ENCODE measurements around the gene DACT1. TPM values are rescaled to one million over a fixed set of nuclear protein-coding genes. Genes with fewer than 3 reads are reported as not detected.

DACT1 gene
- total RNA-seq, 2 experiments from 2014 or later = 8.8 to 8.9 TPM

GRCh38 chr14:58607952-58608317 is 29.8 kb upstream of the DACT1 start:
- Mint-ChIP-seq H3K27me3 (no peaks in the 10 kb centered on the region), H3K36me3 (ENCODE audit: low read depth) (no peaks in the 10 kb centered on the region), H3K4me3 (no peak overlapping the region), H3K27ac (no peak overlapping the region), H3K4me1 (no peaks in the 10 kb centered on the region), H3K9me3 (ENCODE audit: low read depth) (no peaks in the 10 kb centered on the region)
- DNase-seq = no peak
- intact Hi-C loops (cut with DNase I, micrococcal nuclease) = no loop called here
- no peak for ATAC-seq
- ChIA-PET CTCF (no interaction called here), POLR2A (no interaction called here)

- H3K4me1 Mint-ChIP-seq = peaks cover 2% of the 10 kb centered on the region
- ChIA-PET CTCF (no interaction called here), POLR2A (no interaction called here)
- ATAC-seq = no peak
- intact Hi-C loops (cut with DNase I, micrococcal nuclease) = no loop called here
- no peak for DNase-seq
- H3K27me3 Mint-ChIP-seq = no peaks in the 10 kb centered on the region
- no peaks in the 10 kb centered on the region for H3K9me3 Mint-ChIP-seq (ENCODE audit: low read depth)
- no peaks in the 10 kb centered on the region for H3K36me3 Mint-ChIP-seq (ENCODE audit: low read depth)
- H3K4me3 Mint-ChIP-seq = no peak overlapping the region
- no peak overlapping the region for H3K27ac Mint-ChIP-seq
These were observed 20.1 kb upstream of the DACT1 start for GRCh38 chr14:58617619-58618018.

DNA sequence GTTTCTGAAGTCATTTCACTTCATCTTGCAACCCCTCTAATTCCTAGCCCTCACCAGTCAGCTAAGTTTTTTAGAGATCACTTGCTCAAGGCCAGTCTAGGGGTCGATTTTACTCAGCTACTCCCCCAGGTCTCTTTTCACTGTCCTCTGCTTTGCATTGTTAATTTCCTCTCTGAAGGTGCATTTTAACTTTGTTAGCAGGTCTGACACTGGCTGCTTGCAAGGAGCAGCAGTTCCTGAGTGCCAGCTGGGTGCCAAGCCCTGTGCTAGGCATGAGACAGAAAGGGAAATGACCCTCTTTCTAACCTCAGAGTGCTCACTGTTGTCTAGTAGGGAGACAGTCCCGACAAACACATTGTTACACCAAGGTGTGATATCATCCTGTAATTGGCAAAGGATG is 17.8 kb upstream of the DACT1 start:
- CTCF ChIA-PET = interaction anchor here (1.7 kb wide), 1 partner anchor 11 kb away, joined by 7 read pairs; no protein-coding TSS in a partner anchor
- H3K9me3 Mint-ChIP-seq (ENCODE audit: low read depth) = no peaks in the 10 kb centered on the region
- H3K27me3 Mint-ChIP-seq = no peaks in the 10 kb centered on the region
- POLR2A ChIA-PET = no interaction called here
- H3K36me3 Mint-ChIP-seq (ENCODE audit: low read depth) = no peaks in the 10 kb centered on the region
- DNase-seq (no peak), ATAC-seq (no peak)
- peaks cover 4% of the 10 kb centered on the region for H3K4me1 Mint-ChIP-seq
- H3K27ac Mint-ChIP-seq = no peak overlapping the region
- intact Hi-C loops (cut with DNase I, micrococcal nuclease) = no loop called here
- H3K4me3 Mint-ChIP-seq = no peak overlapping the region

GRCh38 chr14:58625438-58625837 is 12.3 kb upstream of the DACT1 start:
- CTCF ChIA-PET = interaction anchor here (1.0 kb wide), 1 partner anchor 124 kb away, joined by 3 read pairs; no protein-coding TSS in a partner anchor
- no peaks in the 10 kb centered on the region for H3K9me3 Mint-ChIP-seq (ENCODE audit: low read depth)

DNA sequence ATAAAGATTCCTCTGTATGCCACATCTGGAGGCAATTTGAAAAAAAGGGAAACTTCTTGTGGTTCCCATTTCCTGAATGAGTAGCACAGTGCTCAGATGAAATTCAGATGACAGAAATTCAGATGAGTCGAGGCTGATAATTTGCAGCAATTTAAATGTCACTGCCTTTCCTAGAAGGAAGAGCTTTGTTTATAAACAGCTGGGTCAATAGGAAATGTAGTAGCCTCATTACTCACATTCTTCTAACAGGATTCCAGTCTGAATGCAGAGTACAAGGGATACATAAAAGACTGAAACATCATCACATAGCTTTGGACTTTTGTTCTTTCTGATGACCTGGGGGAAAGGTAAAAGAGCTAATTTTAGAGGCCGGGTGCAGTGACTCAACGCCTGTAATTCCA is 11.3 kb upstream of the DACT1 start:
- no peak overlapping the region for H3K27ac Mint-ChIP-seq
- ChIA-PET CTCF (interaction anchor here (0.6 to 0.8 kb wide), 2 partner anchors 10 to 23 kb away, joined by 3 to 6 read pairs; no protein-coding TSS in a partner anchor), POLR2A (no interaction called here)
- no peak overlapping the region for H3K4me3 Mint-ChIP-seq
- no peaks in the 10 kb centered on the region for H3K27me3 Mint-ChIP-seq
- intact Hi-C loops (cut with DNase I, micrococcal nuclease) = no loop called here
- no peaks in the 10 kb centered on the region for H3K9me3 Mint-ChIP-seq (ENCODE audit: low read depth)
- H3K36me3 Mint-ChIP-seq (ENCODE audit: low read depth) = no peaks in the 10 kb centered on the region
- H3K4me1 Mint-ChIP-seq = peaks cover 8% of the 10 kb centered on the region
- ATAC-seq (no peak), DNase-seq (no peak)

More at GRCh38 chr14:58625438-58625837, 12.3 kb upstream of the DACT1 start:
- intact Hi-C loops (cut with DNase I, micrococcal nuclease) = no loop called here
- Mint-ChIP-seq H3K4me3 (no peak overlapping the region), H3K27ac (no peak overlapping the region), H3K36me3 (ENCODE audit: low read depth) (no peaks in the 10 kb centered on the region), H3K4me1 (peaks cover 8% of the 10 kb centered on the region), H3K27me3 (no peaks in the 10 kb centered on the region)
- DNase-seq (no peak), ATAC-seq (no peak)
- POLR2A ChIA-PET = no interaction called here

- intact Hi-C loops (cut with DNase I, micrococcal nuclease) = no loop called here
- H3K9me3 Mint-ChIP-seq (ENCODE audit: low read depth) = no peaks in the 10 kb centered on the region
- H3K27ac Mint-ChIP-seq = no peak overlapping the region
- DNase-seq (no peak), ATAC-seq (no peak)
- peaks cover 5% of the 10 kb centered on the region for H3K4me1 Mint-ChIP-seq
- H3K27me3 Mint-ChIP-seq = no peaks in the 10 kb centered on the region
- no peaks in the 10 kb centered on the region for H3K36me3 Mint-ChIP-seq (ENCODE audit: low read depth)
- H3K4me3 Mint-ChIP-seq = no peak overlapping the region
- ChIA-PET CTCF (interaction anchor here (1.1 kb wide), 1 partner anchor 10 kb away, joined by 3 read pairs; no protein-coding TSS in a partner anchor), POLR2A (no interaction called here)
These were observed 9.4 kb upstream of the DACT1 start for GRCh38 chr14:58628406-58628805.

DNA sequence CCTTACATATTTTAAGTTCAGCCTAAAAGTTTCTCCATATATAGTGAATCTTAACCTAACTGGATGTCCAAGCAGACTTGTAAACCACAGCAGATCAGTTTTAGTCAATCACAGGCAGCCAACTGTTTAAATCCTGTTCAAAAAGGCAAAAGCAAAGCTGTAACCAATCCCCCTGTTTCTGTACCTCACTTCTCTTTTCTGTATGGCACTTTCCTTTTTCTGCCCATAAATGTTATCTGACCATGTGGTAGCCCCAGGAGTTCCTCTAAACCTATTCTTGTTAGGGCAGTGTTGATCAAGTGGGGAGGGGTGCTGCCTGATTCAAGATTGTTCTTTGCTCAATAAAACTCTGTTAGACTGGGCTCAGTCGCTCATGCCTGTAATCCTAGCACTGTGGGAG is 8.5 kb upstream of the DACT1 start:
- Mint-ChIP-seq H3K36me3 (ENCODE audit: low read depth) (no peaks in the 10 kb centered on the region), H3K27me3 (no peaks in the 10 kb centered on the region), H3K4me3 (no peak overlapping the region), H3K27ac (no peak overlapping the region), H3K9me3 (ENCODE audit: low read depth) (no peaks in the 10 kb centered on the region), H3K4me1 (peaks cover 5% of the 10 kb centered on the region)
- no peak for DNase-seq
- ATAC-seq = no peak
- ChIA-PET POLR2A (no interaction called here), CTCF (interaction anchor here (1.1 kb wide), 1 partner anchor 10 kb away, joined by 3 read pairs; no protein-coding TSS in a partner anchor)
- intact Hi-C loops (cut with DNase I, micrococcal nuclease) = no loop called here

DNA sequence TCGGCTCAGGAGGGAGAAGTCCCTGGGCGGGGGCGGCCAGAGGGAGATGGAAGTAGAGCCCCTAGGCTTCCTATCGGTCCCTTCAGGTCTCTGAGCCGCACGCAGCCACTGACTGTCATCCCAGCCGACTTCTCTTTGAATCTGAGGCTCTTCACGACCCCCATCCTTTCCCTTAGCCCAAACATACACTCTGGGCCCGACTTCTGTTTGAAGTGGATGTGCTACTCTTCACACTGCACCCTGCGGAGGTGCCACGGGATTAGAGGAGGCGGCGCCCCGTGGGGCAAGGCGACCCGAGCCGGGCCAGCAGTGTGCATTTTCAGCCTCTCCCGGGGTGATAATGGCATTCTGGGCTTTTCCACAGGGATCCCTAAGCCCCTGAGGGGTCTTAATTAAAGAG is 6.0 kb upstream of the DACT1 start:
- ATAC-seq (no peak), DNase-seq (no peak)
- intact Hi-C loops (cut with DNase I, micrococcal nuclease) = loop anchor here in 1 of 2 experiments (10.0 kb wide), 1 partner anchor 423 kb away; no protein-coding TSS in a partner anchor
- no peak overlapping the region for H3K27ac Mint-ChIP-seq
- H3K36me3 Mint-ChIP-seq (ENCODE audit: low read depth) = no peaks in the 10 kb centered on the region
- H3K9me3 Mint-ChIP-seq (ENCODE audit: low read depth) = no peaks in the 10 kb centered on the region
- CTCF ChIA-PET = interaction anchor here (2.1 kb wide), 1 partner anchor 130 kb away, joined by 4 read pairs; no protein-coding TSS in a partner anchor
- peaks cover 15% of the 10 kb centered on the region for H3K4me1 Mint-ChIP-seq
- POLR2A ChIA-PET = no interaction called here
- H3K27me3 Mint-ChIP-seq = peaks cover 2% of the 10 kb centered on the region
- no peak overlapping the region for H3K4me3 Mint-ChIP-seq

DNA sequence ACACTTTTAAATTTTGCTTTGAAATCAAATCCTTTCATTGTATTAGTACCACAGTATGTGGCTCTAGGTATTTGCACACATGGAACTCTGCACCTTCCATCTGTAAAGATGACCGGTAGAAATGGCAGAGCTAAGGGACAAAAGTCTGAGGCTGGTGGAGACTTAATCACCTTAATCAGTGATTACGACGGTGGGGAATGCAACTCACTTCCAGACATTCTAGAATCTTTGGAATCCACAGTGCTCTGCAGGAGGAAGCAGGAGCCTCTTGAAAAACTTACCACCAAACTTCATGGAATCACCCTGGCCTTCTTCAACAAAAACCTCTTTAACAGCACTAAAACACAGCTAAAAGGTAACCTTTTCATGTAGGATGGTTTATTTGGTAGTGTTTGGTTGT is 3.9 kb upstream of the DACT1 start:
- POLR2A ChIA-PET = no interaction called here
- intact Hi-C loops (cut with DNase I, micrococcal nuclease) = loop anchor here in 1 of 2 experiments (10.0 kb wide), 1 partner anchor 421 kb away; no protein-coding TSS in a partner anchor
- H3K9me3 Mint-ChIP-seq (ENCODE audit: low read depth) = no peaks in the 10 kb centered on the region

DNA sequence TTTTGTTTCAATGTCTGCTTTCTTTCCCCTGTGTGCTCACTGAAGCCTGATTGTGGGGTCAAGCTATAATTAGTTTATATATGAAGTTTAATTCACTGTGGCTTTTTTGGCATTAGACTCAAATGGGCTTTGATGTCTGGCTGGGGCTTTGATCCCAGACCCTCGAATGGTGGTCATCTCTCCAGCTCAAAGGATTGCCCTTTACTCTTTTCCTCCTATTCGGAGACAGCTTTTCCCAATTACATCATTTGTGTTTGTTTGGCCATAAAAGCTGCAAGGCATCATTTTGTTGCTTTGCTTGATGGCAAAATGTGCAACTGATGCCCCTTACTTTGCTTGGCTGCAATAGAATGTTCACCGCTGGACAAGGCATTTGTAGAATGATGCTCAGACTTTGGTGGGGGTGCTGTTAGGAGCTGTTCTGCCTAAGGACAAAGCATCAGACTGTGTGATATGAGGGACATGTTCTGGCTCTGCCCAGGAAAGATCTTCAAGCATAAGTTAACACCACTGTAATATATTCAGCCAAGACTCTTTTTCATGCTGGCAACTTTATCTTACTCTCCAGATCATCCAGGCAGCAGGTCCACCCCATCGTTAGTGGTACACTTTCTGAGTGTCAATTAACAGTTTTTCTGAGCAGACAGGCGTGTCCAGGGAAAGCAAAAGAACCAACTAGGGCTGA is 3.2 kb upstream of the DACT1 start:
- Mint-ChIP-seq H3K27ac (no peak overlapping the region), H3K4me1 (peaks cover 26% of the 10 kb centered on the region), H3K4me3 (no peak overlapping the region), H3K36me3 (ENCODE audit: low read depth) (no peaks in the 10 kb centered on the region), H3K27me3 (peaks cover 7% of the 10 kb centered on the region), H3K9me3 (ENCODE audit: low read depth) (no peaks in the 10 kb centered on the region)
- ChIA-PET CTCF (interaction anchor here (1.1 to 5.4 kb wide), 2 partner anchors 133 kb away, joined by 4 to 40 read pairs; no protein-coding TSS in a partner anchor), POLR2A (no interaction called here)
- DNase-seq (no peak), ATAC-seq (no peak)
- intact Hi-C loops (cut with DNase I, micrococcal nuclease) = loop anchor here (5.0 to 10.0 kb wide), 5 partner anchors 62 to 553 kb away; partner anchors contain the start of gene DAAM1 (in 2 of the 2)

More for the DNA sequence above, 3.9 kb upstream of the DACT1 start:
- ATAC-seq = no peak
- H3K27me3 Mint-ChIP-seq = peaks cover 2% of the 10 kb centered on the region
- no peak overlapping the region for H3K4me3 Mint-ChIP-seq
- no peak overlapping the region for H3K27ac Mint-ChIP-seq
- no peaks in the 10 kb centered on the region for H3K36me3 Mint-ChIP-seq (ENCODE audit: low read depth)
- no peak for DNase-seq
- peaks cover 19% of the 10 kb centered on the region for H3K4me1 Mint-ChIP-seq
- CTCF ChIA-PET = interaction anchor here (1.1 kb wide), 1 partner anchor 132 kb away, joined by 4 read pairs; no protein-coding TSS in a partner anchor

DNA sequence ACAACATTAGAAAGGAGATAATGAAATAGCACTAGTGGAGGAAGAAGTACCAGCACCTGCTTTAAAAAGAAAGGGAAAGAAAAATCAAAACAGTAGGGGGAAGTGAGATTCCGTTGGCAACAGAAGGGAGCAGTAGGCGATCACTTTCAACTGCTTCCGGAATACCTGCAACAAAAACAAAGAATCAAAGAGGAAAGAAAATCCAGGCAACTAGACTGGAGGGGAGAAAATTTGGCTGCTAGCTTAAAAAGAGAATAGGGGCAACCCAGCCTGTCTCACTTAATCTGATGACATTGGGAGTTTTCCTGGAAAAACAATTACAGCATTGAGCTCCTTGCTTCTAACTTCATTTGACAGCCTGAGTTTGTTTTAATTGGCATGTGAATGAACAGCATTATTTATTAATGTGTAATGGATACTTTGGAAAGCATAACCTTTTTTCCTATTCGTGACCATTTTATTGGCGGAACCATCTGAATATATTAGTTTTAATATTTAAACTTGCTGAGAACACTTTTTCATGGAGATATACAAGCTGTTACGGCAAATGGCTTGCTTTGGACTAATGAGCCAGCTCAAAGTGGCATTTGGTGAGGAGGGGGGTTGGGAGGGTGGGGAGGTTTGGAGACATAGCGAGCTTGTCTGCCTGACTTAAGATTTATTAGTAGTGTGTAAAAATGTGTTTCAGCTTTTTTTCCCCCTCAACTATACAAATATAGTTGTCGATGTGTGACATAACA is 2.5 kb upstream of the DACT1 start:
- ATAC-seq = no peak
- ChIA-PET POLR2A (no interaction called here), CTCF (interaction anchor here (0.7 to 5.4 kb wide), 4 partner anchors 9 to 168 kb away, joined by 3 to 40 read pairs (median 3); no protein-coding TSS in a partner anchor)

More for the DNA sequence above, 2.5 kb upstream of the DACT1 start:
- Mint-ChIP-seq H3K27ac (no peak overlapping the region), H3K36me3 (ENCODE audit: low read depth) (no peaks in the 10 kb centered on the region), H3K4me3 (no peak overlapping the region), H3K9me3 (ENCODE audit: low read depth) (no peaks in the 10 kb centered on the region), H3K4me1 (peaks cover 30% of the 10 kb centered on the region), H3K27me3 (peaks cover 10% of the 10 kb centered on the region)
- intact Hi-C loops (cut with DNase I, micrococcal nuclease) = loop anchor here (5.0 to 10.0 kb wide), 5 partner anchors 63 to 552 kb away; partner anchors contain the start of gene DAAM1 (in 2 of the 2)
- no peak for DNase-seq

Data from activated CD4-positive, alpha-beta T cell treated with anti-CD3 and anti-CD28 coated beads for 36 hours (primary cell).